ENCODE data around the gene SEMA3G. TPM values are rescaled to one million over a fixed set of nuclear protein-coding genes. Genes with fewer than 3 reads are reported as not detected.

The SEMA3G gene
- total RNA-seq, 2 donors from 2014 or later, result 2.4 to 2.6 TPM

DNA sequence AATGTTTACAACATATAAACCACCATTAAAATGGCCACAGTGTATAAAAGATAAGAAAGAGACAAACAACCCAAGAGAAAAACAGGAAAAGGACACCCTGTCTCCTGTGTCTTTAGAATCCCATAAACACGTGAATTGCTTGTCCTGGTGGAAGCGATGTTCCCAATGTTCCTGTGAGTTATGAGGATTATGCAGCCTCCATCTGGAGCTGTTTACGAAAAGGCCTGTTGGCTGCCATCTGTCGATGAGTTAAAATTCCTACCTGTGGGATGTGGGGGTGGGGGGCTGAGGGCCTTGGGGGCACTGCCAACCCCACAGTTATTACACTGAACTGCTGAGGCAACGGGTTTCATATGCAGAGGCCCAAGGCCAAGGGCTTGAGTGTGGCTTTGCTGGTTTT is 24.1 kb upstream of the SEMA3G start:
- H3K27ac ChIP-seq, result no peak overlapping the region
- H3K4me1 ChIP-seq, result no peaks in the 10 kb centered on the region
- no peaks in the 10 kb centered on the region for H3K36me3 ChIP-seq

GRCh38 chr3:52468336-52468735 is 23.4 kb upstream of the SEMA3G start:
- Histone ChIP-seq H3K36me3 (no peaks in the 10 kb centered on the region), H3K27ac (no peak overlapping the region)

More for the DNA sequence above, 24.1 kb upstream of the SEMA3G start:
- no peak for TF ChIP-seq CTCF (IDR thresholded peaks at IDR 0.05)
- intact Hi-C loops (cut with DNase I), result no loop called here
- Histone ChIP-seq H3K27me3 (no peaks in the 10 kb centered on the region), H3K4me3 (no peak overlapping the region), H3K9ac (ENCODE audit: low read depth in 2 of 2, low read length in 2 of 2) (no peak overlapping the region), H3K9me3 (no peaks in the 10 kb centered on the region)
- DNase-seq, result no peak

DNA sequence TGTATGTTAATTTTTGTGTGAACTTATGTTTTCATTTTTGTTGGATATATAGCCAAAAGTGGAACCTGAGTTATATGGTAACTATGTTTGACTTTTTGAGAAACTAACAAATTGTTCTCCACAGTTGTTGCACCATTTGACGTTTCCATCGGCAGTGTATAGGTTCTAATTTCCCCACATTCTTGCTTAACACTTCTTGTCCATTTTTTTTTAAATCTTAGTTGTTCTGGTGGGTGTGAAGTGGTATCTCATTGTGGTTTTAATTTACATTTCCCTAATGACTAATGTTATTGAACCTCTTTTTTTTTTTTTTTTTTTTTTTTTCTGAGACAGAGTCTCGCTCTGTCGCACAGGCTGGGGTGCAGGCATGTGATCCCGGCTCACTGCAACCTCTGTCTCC is 18.5 kb upstream of the SEMA3G start:
- Histone ChIP-seq H3K9ac (ENCODE audit: low read depth in 2 of 2, low read length in 2 of 2) (no peak overlapping the region), H3K36me3 (no peaks in the 10 kb centered on the region), H3K9me3 (no peaks in the 10 kb centered on the region), H3K27me3 (no peaks in the 10 kb centered on the region), H3K4me1 (no peaks in the 10 kb centered on the region), H3K4me3 (no peak overlapping the region), H3K27ac (no peak overlapping the region)
- no peak for TF ChIP-seq CTCF (IDR thresholded peaks at IDR 0.05)
- intact Hi-C loops (cut with DNase I), result no loop called here
- no peak for DNase-seq

More at GRCh38 chr3:52468336-52468735, 23.4 kb upstream of the SEMA3G start:
- no peaks in the 10 kb centered on the region for H3K9me3 ChIP-seq
- no peak for TF ChIP-seq CTCF (IDR thresholded peaks at IDR 0.05)
- no peaks in the 10 kb centered on the region for H3K4me1 ChIP-seq
- intact Hi-C loops (cut with DNase I), result no loop called here
- H3K4me3 ChIP-seq, result no peak overlapping the region
- no peak for DNase-seq
- no peaks in the 10 kb centered on the region for H3K27me3 ChIP-seq
- H3K9ac ChIP-seq (ENCODE audit: low read depth in 2 of 2, low read length in 2 of 2), result no peak overlapping the region

- Histone ChIP-seq H3K9ac (ENCODE audit: low read depth in 2 of 2, low read length in 2 of 2) (no peak overlapping the region), H3K9me3 (no peaks in the 10 kb centered on the region), H3K27ac (no peak overlapping the region), H3K27me3 (no peaks in the 10 kb centered on the region), H3K4me1 (no peaks in the 10 kb centered on the region), H3K36me3 (no peaks in the 10 kb centered on the region), H3K4me3 (no peak overlapping the region)
- no peak for TF ChIP-seq CTCF (IDR thresholded peaks at IDR 0.05)
- intact Hi-C loops (cut with DNase I), result no loop called here
- no peak for DNase-seq
Measured at GRCh38 chr3:52461874-52462273, 17.0 kb upstream of the SEMA3G start.

DNA sequence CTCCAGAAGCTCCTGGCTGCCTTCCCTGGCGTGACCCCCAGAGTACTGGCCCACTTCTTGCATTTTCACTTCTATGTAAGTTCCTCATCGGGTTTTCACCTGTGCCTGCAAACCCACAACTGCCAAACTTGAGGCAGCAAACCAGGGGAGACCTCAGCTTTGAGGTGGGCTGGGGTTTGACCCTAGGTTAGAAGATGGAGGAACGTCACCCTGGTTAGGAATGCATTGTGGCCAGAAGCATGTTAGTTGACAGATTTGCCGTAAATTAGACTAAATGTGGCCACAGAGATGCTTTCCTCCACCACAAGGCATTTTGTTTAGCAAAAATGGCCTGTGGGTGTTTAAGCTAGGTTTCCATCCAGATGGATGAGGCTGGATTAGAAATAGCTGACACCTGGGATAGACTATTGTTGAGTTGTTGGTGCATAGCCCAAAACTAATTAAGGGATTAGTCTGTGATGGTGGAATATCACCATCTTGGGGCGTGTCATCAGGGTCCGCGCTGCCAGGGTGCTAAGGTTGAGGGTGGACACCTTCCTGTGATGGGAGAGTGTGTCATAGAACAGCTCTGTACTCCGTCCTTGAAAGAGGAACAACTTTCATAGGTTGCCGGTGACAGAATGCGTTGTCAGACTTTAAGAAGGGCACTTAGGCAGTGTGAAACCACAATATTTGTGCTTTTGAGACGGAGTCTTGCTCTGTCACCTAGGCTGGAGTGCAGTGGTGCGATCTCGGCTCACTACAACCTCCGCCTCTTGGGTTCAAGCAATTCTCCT is 14.1 kb upstream of the SEMA3G start:
- TF ChIP-seq CTCF (IDR thresholded peaks at IDR 0.05), result no peak
- Histone ChIP-seq H3K27ac (no peak overlapping the region), H3K4me3 (no peak overlapping the region), H3K9me3 (no peaks in the 10 kb centered on the region), H3K36me3 (no peaks in the 10 kb centered on the region), H3K4me1 (peaks cover 5% of the 10 kb centered on the region), H3K27me3 (no peaks in the 10 kb centered on the region), H3K9ac (ENCODE audit: low read depth in 2 of 2, low read length in 2 of 2) (no peak overlapping the region)
- intact Hi-C loops (cut with DNase I), result no loop called here
- no peak for DNase-seq
